SU-DHL-6 (cell line): ENCODE measurements around the gene PTGER4.
"Not testable (repeated sequence)": the region's sequence is repeated elsewhere in the genome, so short reads cannot be mapped to it uniquely, and the experiment has no call there.

Experiments
- H2AFZ ChIP-seq: fragments of 200-600 bp; sonication (generic); 2 replicates; pipeline ENCODE4 v1.6.1; 2014; ENCODE audit warnings: low read depth, mild to moderate bottlenecking, moderate library complexity, mixed read lengths, antibody characterized with exemption, low read length; ENCODE audit not compliant: severe bottlenecking
- H3F3A ChIP-seq: fragments of 200-600 bp; shearing (Covaris generic); 2 replicates; pipeline ENCODE4 v1.6.0; 2016; ENCODE audit warnings: antibody characterized with exemption, mild to moderate bottlenecking; ENCODE audit not compliant: insufficient read depth
- H3K27ac ChIP-seq: fragments of 200-600 bp; sonication (generic); 2 replicates; pipeline ENCODE4 v1.5.1; 2016; ENCODE audit warnings: low read depth, mild to moderate bottlenecking, low read length, moderate library complexity, mixed read lengths
- H3K27me3 ChIP-seq: fragments of 200-600 bp; sonication (generic), shearing (Covaris generic); 2 replicates; pipeline ENCODE4 v1.6.0; 2014; ENCODE audit warnings: mild to moderate bottlenecking, low read length
- H3K36me3 ChIP-seq: fragments of 200-600 bp; sonication (generic); 2 replicates; pipeline ENCODE4 v1.6.1; 2014; ENCODE audit warnings: mild to moderate bottlenecking, low read length, mixed read lengths
- H3K4me2 ChIP-seq: fragments of 300-600, 200-600 bp; shearing (Covaris generic), sonication (generic); 2 replicates; pipeline ENCODE4 v1.6.0; 2014; ENCODE audit warnings: low read length, low read depth, mild to moderate bottlenecking; ENCODE audit not compliant: poor library complexity, severe bottlenecking
- H3K4me3 ChIP-seq: fragments of 200-600 bp; sonication (generic); 2 replicates; pipeline ENCODE4 v1.5.1; 2014; ENCODE audit warnings: antibody characterized with exemption, low read length, mild to moderate bottlenecking, mixed read lengths; ENCODE audit not compliant: insufficient read depth, poor library complexity, severe bottlenecking
- H3K79me2 ChIP-seq: fragments of 200-600 bp; sonication (generic); 2 replicates; pipeline ENCODE4 v1.6.1; 2014; ENCODE audit warnings: mild to moderate bottlenecking, low read length, moderate library complexity; ENCODE audit not compliant: insufficient read depth
- H3K9ac ChIP-seq: fragments of 200-600 bp; sonication (generic); 2 replicates; pipeline ENCODE4 v1.7.0; 2014; ENCODE audit warnings: mild to moderate bottlenecking, low read length
- H3K9me2 ChIP-seq: fragments of 200-600 bp; sonication (generic); replicated peaks from 2 replicates; pipeline ENCODE4 v1.6.1; 2014; ENCODE audit warnings: low read length; ENCODE audit not compliant: insufficient read depth
- H3K9me3 ChIP-seq: fragments of 200-600 bp; sonication (generic); 2 replicates; pipeline ENCODE4 v1.6.1; 2014; ENCODE audit warnings: low read length, mixed read lengths; ENCODE audit not compliant: insufficient read depth
- H4K20me1 ChIP-seq: fragments of 200-600 bp; sonication (generic); 2 replicates; pipeline ENCODE4 v1.6.1; 2014; ENCODE audit warnings: low read depth, mild to moderate bottlenecking, antibody characterized with exemption, low read length, moderate library complexity, mixed read lengths
- CTCF ChIP-seq: fragments of 200-600 bp; sonication (generic); IDR thresholded peaks from one replicate; pipeline ENCODE4 v1.5.1; 2017; ENCODE audit warnings: antibody characterized with exemption, mild to moderate bottlenecking, low read length, moderate library complexity; ENCODE audit not compliant: insufficient read depth, poor library complexity, severe bottlenecking
- EZH2phosphoT487 ChIP-seq: fragments of 200-600 bp; sonication (generic), shearing (Covaris generic); conservative IDR thresholded peaks from 2 replicates; pipeline ENCODE4 v1.6.1; 2018; ENCODE audit warnings: mild to moderate bottlenecking, antibody characterized with exemption, low read length, moderate library complexity, mixed read lengths

Gene PTGER4

DNA sequence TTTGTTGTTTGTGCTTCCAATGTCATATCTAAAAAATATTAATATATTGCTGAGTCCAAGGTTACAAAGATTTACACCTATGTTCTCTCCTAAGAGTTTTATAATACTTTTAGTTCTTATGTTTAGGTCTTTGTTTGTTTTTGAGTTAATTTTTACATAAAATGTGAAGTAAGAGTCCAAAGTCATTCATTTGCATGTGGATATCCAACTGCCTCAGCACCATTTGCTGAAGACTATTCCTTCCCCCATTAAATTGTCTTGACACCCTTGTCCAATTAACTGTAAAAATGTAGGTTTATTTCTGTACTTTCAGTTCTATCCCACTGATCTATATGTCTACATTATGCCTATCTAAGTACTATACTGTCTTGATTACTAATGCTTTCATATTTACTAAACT, 40.4 kb downstream of the PTGER4 start:
- Histone ChIP-seq H3K9ac (no peak overlapping the region), H3K4me3 (no peak overlapping the region), H2AFZ (no peak overlapping the region), H3K4me2 (no peak overlapping the region), H3K79me2 (no peaks in the 10 kb centered on the region), H3F3A (no peaks in the 10 kb centered on the region), H3K27me3 (no peaks in the 10 kb centered on the region), H3K9me2 (no peaks in the 10 kb centered on the region), H3K36me3 (peaks cover 16% of the 10 kb centered on the region), H4K20me1 (no peaks in the 10 kb centered on the region), H3K27ac (no peak overlapping the region), H3K9me3 (no peaks in the 10 kb centered on the region)
- TF ChIP-seq EZH2phosphoT487: no peak

GRCh38 chr5:40722497-40722911, 42.8 kb downstream of the PTGER4 start:
- not testable (repeated sequence) for H3K79me2 ChIP-seq
- H3K36me3 ChIP-seq: peaks cover 25% of the 10 kb centered on the region

DNA sequence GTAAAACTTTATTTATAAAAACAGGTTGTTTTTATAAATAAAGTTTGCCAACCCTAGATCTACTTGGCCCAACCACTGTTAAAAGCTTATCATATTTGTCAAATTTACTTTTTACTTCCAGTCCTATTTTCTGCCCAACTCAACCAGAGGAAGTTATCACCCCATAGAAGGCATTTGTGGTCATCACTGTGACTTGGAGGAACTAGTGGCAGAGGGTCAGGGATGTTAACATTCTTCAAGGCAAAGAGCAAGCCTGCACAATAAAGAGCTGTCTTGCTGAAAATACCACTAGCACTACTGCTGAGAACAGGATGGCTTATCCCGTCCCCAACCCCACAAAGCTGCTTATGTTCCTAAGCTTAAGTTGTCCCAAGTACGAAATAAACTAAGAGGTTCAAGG, 53.7 kb downstream of the PTGER4 start:
- no peaks in the 10 kb centered on the region for H3K27me3 ChIP-seq
- peaks cover 4% of the 10 kb centered on the region for H4K20me1 ChIP-seq
- H3K4me3 ChIP-seq: no peak overlapping the region
- no peak overlapping the region for H3K9ac ChIP-seq
- H3K4me2 ChIP-seq: no peak overlapping the region
- no peaks in the 10 kb centered on the region; the same call in none of the 2 replicates for H3K79me2 ChIP-seq
- H2AFZ ChIP-seq: no peak overlapping the region
- H3K9me3 ChIP-seq: no peaks in the 10 kb centered on the region
- H3K27ac ChIP-seq: no peak overlapping the region
- no peaks in the 10 kb centered on the region; the same call in 1 of the 2 replicates for H3F3A ChIP-seq
- no peaks in the 10 kb centered on the region for H3K9me2 ChIP-seq
- no peaks in the 10 kb centered on the region for H3K36me3 ChIP-seq
- TF ChIP-seq EZH2phosphoT487 (no peak), CTCF (no peak)

More at GRCh38 chr5:40722497-40722911, 42.8 kb downstream of the PTGER4 start:
- not testable (repeated sequence) for H4K20me1 ChIP-seq, H3K9ac ChIP-seq, H3K27ac ChIP-seq, H3K27me3 ChIP-seq, H3K4me2 ChIP-seq, H3K9me2 ChIP-seq, H3K4me3 ChIP-seq, H2AFZ ChIP-seq, H3K9me3 ChIP-seq, H3F3A ChIP-seq

DNA sequence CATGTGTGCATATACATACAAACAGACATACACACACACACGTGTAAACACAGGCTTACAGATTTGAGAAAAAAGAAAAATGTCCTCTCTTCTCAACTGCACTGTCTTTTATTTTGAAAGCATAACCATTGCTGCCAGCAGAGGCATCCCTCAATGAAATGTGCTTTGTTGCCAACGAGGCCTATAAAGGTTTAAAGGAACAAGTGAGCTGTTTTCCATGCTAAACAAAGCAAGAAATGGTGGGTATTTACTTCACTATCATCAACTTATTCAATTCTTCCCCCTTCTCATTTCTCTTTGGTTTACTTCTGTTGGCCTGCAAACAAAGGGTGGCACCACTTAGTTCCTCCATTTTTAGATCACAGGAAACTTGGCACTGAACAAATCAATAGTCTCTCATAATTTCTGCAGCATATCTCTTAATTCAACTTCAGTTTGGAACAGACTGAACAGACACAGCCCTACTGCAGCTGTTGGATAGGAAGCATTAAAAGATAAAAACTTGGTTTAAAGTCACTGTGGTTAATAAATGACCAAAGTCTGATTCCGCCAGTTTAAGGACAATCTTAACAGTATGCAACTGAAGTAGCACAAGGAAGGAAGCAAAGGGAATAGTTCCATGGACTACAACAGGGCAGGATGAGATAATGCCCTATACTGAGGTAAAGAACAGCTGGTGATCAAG, 54.3 kb downstream of the PTGER4 start:
- Histone ChIP-seq H4K20me1 (peaks cover 4% of the 10 kb centered on the region), H3K36me3 (no peaks in the 10 kb centered on the region), H3K9ac (no peak overlapping the region), H3K27ac (no peak overlapping the region), H3K4me2 (no peak overlapping the region), H3K9me2 (no peaks in the 10 kb centered on the region), H3K4me3 (no peak overlapping the region), H3F3A (no peaks in the 10 kb centered on the region; the same call in 1 of the 2 replicates), H2AFZ (no peak overlapping the region), H3K79me2 (no peaks in the 10 kb centered on the region; the same call in none of the 2 replicates), H3K9me3 (no peaks in the 10 kb centered on the region), H3K27me3 (no peaks in the 10 kb centered on the region)
- TF ChIP-seq CTCF (no peak), EZH2phosphoT487 (no peak)
